ENCODE results near the gene PA2G4. TPM values are rescaled to one million over a fixed set of nuclear protein-coding genes. Genes with fewer than 3 reads are reported as not detected.
A peak's percentile ranks its signal among the peaks of the same experiment; 100 is the strongest.

PA2G4 gene
- total RNA-seq, 6 experiments from 2014 or later, result 144 to 190 (median 177) TPM

GRCh38 chr12:56121204-56121870 lies 17.0 kb downstream of the PA2G4 start:
- Mint-ChIP-seq H3K4me1 (ENCODE audit: low read depth) (peaks cover 40% of the 10 kb centered on the region), H3K27ac (no peak overlapping the region), H3K4me3 (no peak overlapping the region), H3K36me3 (ENCODE audit: low read depth) (peaks cover 26% of the 10 kb centered on the region), H3K27me3 (ENCODE audit: insufficient read depth) (peaks cover 19% of the 10 kb centered on the region), H3K9me3 (peaks cover 7% of the 10 kb centered on the region; the same call in 1 of the 2 replicates)
- DNase-seq, result no peak
- TF ChIP-seq CTCF (IDR thresholded peaks at IDR 0.05), result no peak

- H3K9me3 Mint-ChIP-seq, result peaks cover 3% of the 10 kb centered on the region; the same call in 1 of the 2 replicates
- peaks cover 7% of the 10 kb centered on the region for H3K27me3 Mint-ChIP-seq (ENCODE audit: insufficient read depth)
- DNase-seq, result no peak
- peaks cover 13% of the 10 kb centered on the region for H3K36me3 Mint-ChIP-seq (ENCODE audit: low read depth)
- H3K4me1 Mint-ChIP-seq (ENCODE audit: low read depth), result peaks cover 51% of the 10 kb centered on the region
- no peak for TF ChIP-seq CTCF (IDR thresholded peaks at IDR 0.05)
- peak overlapping the region; percentile 70 for H3K27ac Mint-ChIP-seq
- H3K4me3 Mint-ChIP-seq, result no peak overlapping the region
Observed at GRCh38 chr12:56122637-56123036, 18.3 kb downstream of the PA2G4 start.

GRCh38 chr12:56124133-56124532 lies 19.8 kb downstream of the PA2G4 start:
- Mint-ChIP-seq H3K27me3 (ENCODE audit: insufficient read depth) (peaks cover 3% of the 10 kb centered on the region), H3K4me1 (ENCODE audit: low read depth) (peaks cover 40% of the 10 kb centered on the region), H3K9me3 (no peaks in the 10 kb centered on the region), H3K4me3 (no peak overlapping the region), H3K27ac (peak overlapping the region; percentile 6; the same call in 1 of the 2 replicates), H3K36me3 (ENCODE audit: low read depth) (peaks cover 9% of the 10 kb centered on the region)
- no peak for DNase-seq
- TF ChIP-seq CTCF (IDR thresholded peaks at IDR 0.05), result no peak

- Mint-ChIP-seq H3K4me1 (ENCODE audit: low read depth) (peaks cover 48% of the 10 kb centered on the region), H3K27ac (peak overlapping the region; percentile 94), H3K27me3 (ENCODE audit: insufficient read depth) (peaks cover 2% of the 10 kb centered on the region; the same call in 1 of the 2 replicates), H3K9me3 (no peaks in the 10 kb centered on the region), H3K36me3 (ENCODE audit: low read depth) (peaks cover 16% of the 10 kb centered on the region), H3K4me3 (peak overlapping the region; percentile 93; the same call in 1 of the 2 replicates)
- no peak for DNase-seq
- no peak for TF ChIP-seq CTCF (IDR thresholded peaks at IDR 0.05)
Observed at GRCh38 chr12:56126732-56127239, 22.4 kb downstream of the PA2G4 start.

GRCh38 chr12:56127485-56127887 lies 23.1 kb downstream of the PA2G4 start:
- Mint-ChIP-seq H3K9me3 (no peaks in the 10 kb centered on the region), H3K4me3 (peak overlapping the region; percentile 93), H3K27ac (peak overlapping the region; percentile 94), H3K27me3 (ENCODE audit: insufficient read depth) (peaks cover 2% of the 10 kb centered on the region; the same call in 1 of the 2 replicates), H3K36me3 (ENCODE audit: low read depth) (peaks cover 23% of the 10 kb centered on the region), H3K4me1 (ENCODE audit: low read depth) (peaks cover 44% of the 10 kb centered on the region)
- DNase-seq, result no peak
- TF ChIP-seq CTCF (IDR thresholded peaks at IDR 0.05), result no peak

Data from HFFc6 (cell line).